ENCODE measurements around the gene DMRTA2.
A peak's percentile ranks its signal among the peaks of the same experiment; 100 is the strongest.

The DMRTA2 gene
- 0 to 0.19 (median 0) reads per million in 9 experiments for total RNA-seq

- Mint-ChIP-seq H3K4me1 (ENCODE audit: low read depth in 2 of 2) (peaks cover 37 to 46% of the 10 kb centered on the region in 2 donors), H3K36me3 (ENCODE audit: insufficient read depth) (peaks cover 20% of the 10 kb centered on the region), H3K9me3 (no peaks in the 10 kb centered on the region), H3K27ac (no peak within 1 kb of the TSS), H3K27me3 (peaks cover 80 to 90% of the 10 kb centered on the region in 2 donors), H3K4me3 (peak within 1 kb of the TSS; percentile 73 to 80)
- ATAC-seq (replicated peaks) (no peak), DNase-seq (no peak)
Observed at GRCh38 chr1:50422946-50423669, at the start of gene DMRTA2. Gene DMRTA2 (minus strand): TSS chr1:50423443. CDS start chr1:50421536, 1,907 bp downstream.

- H3K36me3 Mint-ChIP-seq (ENCODE audit: insufficient read depth): peaks cover 15% of the 10 kb centered on the region
- DNase-seq: no peak
- H3K4me1 Mint-ChIP-seq (ENCODE audit: low read depth in 2 of 2): no peaks in the 10 kb centered on the region
- H3K4me3 Mint-ChIP-seq: no peak overlapping the region
- H3K27ac Mint-ChIP-seq: no peak overlapping the region
- no peaks in the 10 kb centered on the region for H3K9me3 Mint-ChIP-seq
- ATAC-seq (replicated peaks): no peak
- H3K27me3 Mint-ChIP-seq: no peaks in the 10 kb centered on the region
Observed at GRCh38 chr1:50471967-50472366, 48.7 kb upstream of the DMRTA2 start.

- no peaks in the 10 kb centered on the region for H3K27me3 Mint-ChIP-seq
- no peak for ATAC-seq (replicated peaks)
- no peaks in the 10 kb centered on the region for H3K36me3 Mint-ChIP-seq (ENCODE audit: insufficient read depth)
- H3K9me3 Mint-ChIP-seq: no peaks in the 10 kb centered on the region
- H3K4me1 Mint-ChIP-seq (ENCODE audit: low read depth in 2 of 2): no peaks in the 10 kb centered on the region
- no peak overlapping the region for H3K27ac Mint-ChIP-seq
- no peak for DNase-seq
- no peak overlapping the region for H3K4me3 Mint-ChIP-seq
Observed at GRCh38 chr1:50462964-50463363, 39.7 kb upstream of the DMRTA2 start.

- no peak for DNase-seq
- Mint-ChIP-seq H3K9me3 (no peaks in the 10 kb centered on the region), H3K4me1 (ENCODE audit: low read depth in 2 of 2) (peaks cover under 1 to 4% of the 10 kb centered on the region in 2 donors), H3K27ac (peak overlapping the region in 1 of 2 donors; percentile 30), H3K36me3 (ENCODE audit: insufficient read depth) (peaks cover 3% of the 10 kb centered on the region), H3K4me3 (no peak overlapping the region), H3K27me3 (no peaks in the 10 kb centered on the region)
- no peak for ATAC-seq (replicated peaks)
Observed at GRCh38 chr1:50458507-50458906, 35.3 kb upstream of the DMRTA2 start.

GRCh38 chr1:50454911-50455310 is 31.7 kb upstream of the DMRTA2 start:
- H3K4me3 Mint-ChIP-seq: no peak overlapping the region
- peaks cover 16 to 22% of the 10 kb centered on the region in 2 donors for H3K4me1 Mint-ChIP-seq (ENCODE audit: low read depth in 2 of 2)
- peak overlapping the region; percentile 33 to 51 for H3K27ac Mint-ChIP-seq
- no peaks in the 10 kb centered on the region for H3K9me3 Mint-ChIP-seq
- ATAC-seq (replicated peaks): no peak
- DNase-seq: no peak
- H3K27me3 Mint-ChIP-seq: no peaks in the 10 kb centered on the region
- peaks cover 7% of the 10 kb centered on the region for H3K36me3 Mint-ChIP-seq (ENCODE audit: insufficient read depth)

GRCh38 chr1:50453266-50453665 is 30.0 kb upstream of the DMRTA2 start:
- no peaks in the 10 kb centered on the region for H3K27me3 Mint-ChIP-seq
- peaks cover 16 to 22% of the 10 kb centered on the region in 2 donors for H3K4me1 Mint-ChIP-seq (ENCODE audit: low read depth in 2 of 2)
- H3K36me3 Mint-ChIP-seq (ENCODE audit: insufficient read depth): peaks cover 11% of the 10 kb centered on the region
- no peak for ATAC-seq (replicated peaks)
- H3K27ac Mint-ChIP-seq: peak overlapping the region in 1 of 2 donors; percentile 83
- no peaks in the 10 kb centered on the region for H3K9me3 Mint-ChIP-seq
- no peak for DNase-seq
- no peak overlapping the region for H3K4me3 Mint-ChIP-seq

GRCh38 chr1:50452700-50453099 is 29.5 kb upstream of the DMRTA2 start:
- peak; percentile 43 for ATAC-seq (replicated peaks)
- no peaks in the 10 kb centered on the region for H3K9me3 Mint-ChIP-seq
- DNase-seq: no peak
- no peaks in the 10 kb centered on the region for H3K27me3 Mint-ChIP-seq
- peaks cover 11% of the 10 kb centered on the region for H3K36me3 Mint-ChIP-seq (ENCODE audit: insufficient read depth)
- H3K4me3 Mint-ChIP-seq: no peak overlapping the region
- H3K4me1 Mint-ChIP-seq (ENCODE audit: low read depth in 2 of 2): peaks cover 16 to 22% of the 10 kb centered on the region in 2 donors
- peak overlapping the region in 1 of 2 donors; percentile 83 for H3K27ac Mint-ChIP-seq

- H3K4me1 Mint-ChIP-seq (ENCODE audit: low read depth in 2 of 2): peaks cover 16 to 22% of the 10 kb centered on the region in 2 donors
- DNase-seq (peak in 2 of 3 experiments; percentile 20 to 23), ATAC-seq (replicated peaks) (peak; percentile 88)
- H3K4me3 Mint-ChIP-seq: peak overlapping the region in 1 of 2 donors; percentile 3
- peaks cover 14% of the 10 kb centered on the region for H3K36me3 Mint-ChIP-seq (ENCODE audit: insufficient read depth)
- no peaks in the 10 kb centered on the region for H3K27me3 Mint-ChIP-seq
- H3K27ac Mint-ChIP-seq: peak overlapping the region; percentile 64 to 73
- H3K9me3 Mint-ChIP-seq: no peaks in the 10 kb centered on the region
Observed at GRCh38 chr1:50450861-50451653, 27.8 kb upstream of the DMRTA2 start.

- Mint-ChIP-seq H3K27ac (no peak overlapping the region), H3K4me3 (no peak overlapping the region), H3K36me3 (ENCODE audit: insufficient read depth) (peaks cover 10% of the 10 kb centered on the region), H3K27me3 (no peaks in the 10 kb centered on the region), H3K4me1 (ENCODE audit: low read depth in 2 of 2) (peaks cover 9 to 16% of the 10 kb centered on the region in 2 donors), H3K9me3 (no peaks in the 10 kb centered on the region)
- no peak for DNase-seq
- no peak for ATAC-seq (replicated peaks)
Observed at GRCh38 chr1:50447961-50448360, 24.7 kb upstream of the DMRTA2 start.

- DNase-seq (no peak), ATAC-seq (replicated peaks) (no peak)
- Mint-ChIP-seq H3K27me3 (no peaks in the 10 kb centered on the region), H3K4me1 (ENCODE audit: low read depth in 2 of 2) (no peaks in the 10 kb centered on the region), H3K4me3 (no peak overlapping the region), H3K36me3 (ENCODE audit: insufficient read depth) (peaks cover 15% of the 10 kb centered on the region), H3K9me3 (no peaks in the 10 kb centered on the region), H3K27ac (no peak overlapping the region)
Observed at GRCh38 chr1:50441183-50441582, 17.9 kb upstream of the DMRTA2 start.

- no peak overlapping the region for H3K4me3 Mint-ChIP-seq
- H3K27ac Mint-ChIP-seq: peak overlapping the region in 1 of 2 donors; percentile 55
- H3K4me1 Mint-ChIP-seq (ENCODE audit: low read depth in 2 of 2): peaks cover 0 to 5% of the 10 kb centered on the region in 2 donors
- no peaks in the 10 kb centered on the region for H3K9me3 Mint-ChIP-seq
- ATAC-seq (replicated peaks) (no peak), DNase-seq (no peak)
- H3K27me3 Mint-ChIP-seq: no peaks in the 10 kb centered on the region
- H3K36me3 Mint-ChIP-seq (ENCODE audit: insufficient read depth): peaks cover 15% of the 10 kb centered on the region
Observed at GRCh38 chr1:50438945-50439344, 15.7 kb upstream of the DMRTA2 start.

GRCh38 chr1:50436489-50436888 is 13.2 kb upstream of the DMRTA2 start:
- DNase-seq: no peak
- no peak overlapping the region for H3K27ac Mint-ChIP-seq
- no peaks in the 10 kb centered on the region for H3K9me3 Mint-ChIP-seq
- peaks cover 0 to 5% of the 10 kb centered on the region in 2 donors for H3K4me1 Mint-ChIP-seq (ENCODE audit: low read depth in 2 of 2)
- H3K27me3 Mint-ChIP-seq: peaks cover 14 to 15% of the 10 kb centered on the region in 2 donors
- ATAC-seq (replicated peaks): no peak
- H3K4me3 Mint-ChIP-seq: no peak overlapping the region
- H3K36me3 Mint-ChIP-seq (ENCODE audit: insufficient read depth): peaks cover 11% of the 10 kb centered on the region

- no peak for ATAC-seq (replicated peaks)
- Mint-ChIP-seq H3K4me3 (no peak overlapping the region), H3K4me1 (ENCODE audit: low read depth in 2 of 2) (peaks cover 6 to 20% of the 10 kb centered on the region in 2 donors)
Observed at GRCh38 chr1:50430010-50430405, 6.8 kb upstream of the DMRTA2 start.

More at GRCh38 chr1:50430010-50430405, 6.8 kb upstream of the DMRTA2 start:
- DNase-seq: no peak
- Mint-ChIP-seq H3K9me3 (no peaks in the 10 kb centered on the region), H3K36me3 (ENCODE audit: insufficient read depth) (peaks cover 15% of the 10 kb centered on the region), H3K27me3 (peaks cover 76 to 78% of the 10 kb centered on the region in 2 donors), H3K27ac (no peak overlapping the region)

Measured in effector memory CD8-positive, alpha-beta T cell (primary cell).